Measurements from ENCODE around the gene ADGRA1.
"Not testable (repeated sequence)": the region's sequence is repeated elsewhere in the genome, so short reads cannot be mapped to it uniquely, and the experiment has no call there.

The ADGRA1 gene

DNA sequence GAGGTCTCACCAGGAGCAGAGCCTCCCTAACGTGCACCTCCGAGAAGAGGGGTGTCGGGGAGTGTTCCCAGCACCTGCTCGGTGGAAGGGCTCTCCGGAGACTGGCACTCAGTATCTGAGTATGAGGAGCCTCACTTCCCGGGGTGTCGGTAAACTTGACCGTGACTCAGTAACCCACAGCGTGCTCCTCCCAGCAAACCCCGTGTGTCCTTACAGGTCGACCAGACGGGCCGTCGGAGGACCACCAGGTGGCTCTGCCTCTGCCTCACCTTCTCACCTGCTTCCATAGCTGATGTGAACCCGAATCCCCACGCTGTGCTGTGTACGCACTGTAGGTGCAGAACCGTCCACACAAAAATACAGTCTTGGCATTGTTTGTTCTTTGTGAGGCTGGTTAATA is 43.3 kb downstream of the ADGRA1 start:
- no peak for DNase-seq

DNA sequence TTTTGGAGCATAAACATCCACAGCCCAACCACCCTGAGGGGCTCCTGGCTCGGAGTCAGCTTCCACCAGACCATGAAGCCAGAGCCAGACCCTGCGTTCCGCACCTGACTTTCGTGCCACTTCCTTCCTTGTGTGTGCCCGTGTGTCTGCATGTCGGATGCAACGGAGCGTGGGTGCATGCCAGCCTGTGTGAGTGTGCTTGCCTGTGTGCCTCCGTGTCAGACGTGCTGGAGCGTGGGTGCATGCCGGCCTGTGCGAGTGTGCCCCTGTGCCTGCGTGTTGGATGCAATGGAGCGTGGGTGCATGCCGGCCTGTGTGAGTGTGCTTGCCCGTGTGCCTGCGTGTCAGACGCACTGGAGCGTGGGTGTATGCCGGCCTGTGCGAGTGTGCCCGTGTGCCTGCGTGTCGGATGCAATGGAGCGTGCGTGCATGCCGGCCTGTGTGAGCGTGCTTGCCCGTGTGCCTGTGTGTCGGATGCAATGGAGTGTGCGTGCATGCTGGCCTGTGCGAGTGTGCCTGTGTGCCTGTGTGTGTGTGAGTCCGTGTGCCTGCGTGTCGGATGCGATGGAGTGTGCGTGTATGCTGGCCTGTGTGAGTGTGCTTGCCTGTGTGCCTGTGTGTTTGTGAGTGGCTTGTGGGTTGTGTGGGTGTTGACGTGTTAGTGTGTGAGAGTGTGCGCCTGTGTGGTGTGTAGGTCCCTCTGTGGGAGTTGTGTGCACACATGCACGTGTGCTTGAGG is 44.2 kb downstream of the ADGRA1 start:
- DNase-seq, result no peak

DNA sequence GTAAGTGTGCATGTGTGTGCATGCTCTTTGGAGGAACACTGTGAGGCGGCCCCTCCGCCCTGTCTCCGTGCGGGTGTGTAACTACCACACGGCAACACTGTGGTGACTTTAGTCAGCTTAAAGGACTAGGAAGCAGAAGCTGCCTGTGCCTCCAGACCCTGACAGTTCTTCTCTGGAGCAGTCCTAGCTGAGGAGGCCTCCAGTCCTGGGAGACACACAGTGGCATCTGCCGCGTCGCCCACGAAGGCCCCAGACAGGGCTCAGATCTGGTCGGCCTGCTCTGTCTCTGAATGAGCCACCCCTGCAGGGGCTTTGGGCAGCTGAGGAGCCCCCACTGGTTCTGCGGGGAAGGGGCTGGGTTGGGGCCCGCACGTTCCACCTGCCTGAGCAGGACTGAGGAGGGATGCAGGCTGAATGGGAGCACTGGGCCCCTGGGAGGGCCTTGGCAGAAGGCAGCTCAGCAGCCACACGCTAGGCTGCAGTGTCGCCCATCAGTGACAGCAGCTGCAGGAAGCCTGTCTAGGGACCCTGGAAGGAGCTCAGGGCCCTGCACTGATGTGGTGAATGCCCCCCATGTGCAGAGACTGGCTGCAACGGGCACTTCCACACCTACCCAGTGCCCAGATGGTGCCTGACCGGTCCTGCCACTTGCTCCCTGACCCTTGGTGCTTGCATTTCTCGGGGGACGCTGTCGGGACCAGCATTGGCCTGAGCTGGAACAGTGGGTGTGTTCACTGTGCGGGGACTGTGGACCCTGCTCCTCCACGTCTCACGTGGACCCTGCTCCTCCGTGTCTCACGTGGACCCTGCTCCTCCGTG is 45.0 kb downstream of the ADGRA1 start:
- DNase-seq, result no peak

DNA sequence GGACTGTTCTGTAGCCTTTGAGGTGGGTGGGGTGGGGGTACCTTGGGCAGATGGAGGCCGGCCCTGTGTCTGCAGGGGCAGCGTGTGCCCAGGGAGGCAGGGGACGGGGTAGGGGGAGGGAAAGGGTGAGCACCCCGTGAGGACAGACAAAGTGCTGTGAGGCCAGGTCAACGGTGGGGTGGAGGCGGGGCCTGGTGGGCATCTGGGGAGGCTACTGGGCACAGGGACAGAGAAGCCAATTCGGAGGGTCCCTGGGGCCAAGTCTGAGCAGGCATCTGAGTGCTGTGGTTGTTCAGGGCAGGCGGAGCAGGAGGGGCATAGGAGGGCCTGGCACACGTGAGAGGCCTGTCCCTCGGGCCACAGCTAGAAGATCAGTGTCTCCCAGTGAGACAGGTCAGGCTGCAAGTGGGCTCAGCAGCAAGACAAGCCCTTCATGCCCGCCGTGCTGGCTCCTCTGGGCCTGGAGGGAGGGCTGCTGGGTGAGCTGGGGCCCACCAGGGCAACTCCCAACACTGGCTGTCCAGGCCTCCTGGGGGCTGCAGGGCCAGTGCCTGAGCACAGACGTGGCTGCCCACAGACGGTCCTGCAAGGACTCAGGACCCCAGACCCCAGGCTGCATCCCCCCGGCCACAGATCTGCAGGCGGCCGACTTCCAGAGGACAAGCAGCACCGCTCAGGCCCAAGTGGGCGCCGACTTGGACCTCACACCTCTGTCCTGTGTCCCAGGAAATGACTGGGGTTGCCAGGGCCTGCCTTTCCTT is 45.9 kb downstream of the ADGRA1 start:
- DNase-seq, result no peak

DNA sequence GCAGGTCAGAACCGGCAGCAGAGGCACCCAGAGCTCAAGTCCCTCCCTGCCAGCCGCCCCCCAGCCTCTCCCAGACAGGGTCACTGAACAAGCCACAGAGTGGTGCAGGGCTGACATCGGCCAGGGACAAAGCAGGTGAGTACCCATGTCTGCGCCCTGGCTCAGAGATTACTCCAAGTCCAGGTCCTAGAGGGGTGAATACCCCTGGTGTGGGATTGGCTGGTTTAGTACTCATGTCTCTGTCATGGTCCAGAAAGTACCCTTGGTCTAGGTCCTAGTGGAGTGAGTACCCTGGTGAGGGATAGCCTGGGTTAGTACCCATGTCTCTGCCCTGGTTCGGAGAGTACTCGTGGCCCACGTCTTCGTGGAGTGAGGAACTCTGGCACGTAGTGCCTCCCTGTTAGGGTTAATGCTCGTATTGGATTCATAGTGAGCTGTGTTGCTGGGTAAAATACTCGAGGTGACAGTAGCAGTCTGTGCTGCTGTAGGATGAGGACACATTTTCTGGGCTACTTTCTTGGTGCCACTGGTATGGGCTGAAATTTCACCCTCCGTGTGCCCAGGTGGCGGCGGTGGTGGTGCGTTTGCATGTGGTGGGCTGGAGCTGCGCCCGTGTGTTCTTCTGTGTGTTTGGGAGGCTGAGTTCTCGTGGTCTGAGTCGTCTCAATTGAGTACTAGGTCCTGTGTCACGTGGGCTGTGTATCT is 46.8 kb downstream of the ADGRA1 start:
- no peak for DNase-seq

DNA sequence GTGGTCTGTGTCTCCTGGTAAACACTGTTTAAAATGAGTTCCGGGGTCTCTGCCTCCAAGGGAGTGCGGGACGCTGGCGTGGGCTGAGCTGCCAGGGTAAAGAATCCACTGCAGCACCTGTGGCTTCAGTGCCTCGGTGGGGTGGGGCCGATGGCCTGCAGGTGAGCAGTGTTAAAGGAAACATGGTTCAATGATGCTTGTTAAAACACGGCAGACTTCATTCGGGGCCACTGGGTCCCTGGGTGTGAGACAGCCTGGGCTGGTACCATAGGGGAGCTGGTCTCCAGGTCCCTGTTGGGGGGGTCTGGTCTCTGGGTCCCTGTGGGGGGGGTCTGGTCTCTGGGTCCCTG is 47.4 kb downstream of the ADGRA1 start:
- DNase-seq, result no peak

DNA sequence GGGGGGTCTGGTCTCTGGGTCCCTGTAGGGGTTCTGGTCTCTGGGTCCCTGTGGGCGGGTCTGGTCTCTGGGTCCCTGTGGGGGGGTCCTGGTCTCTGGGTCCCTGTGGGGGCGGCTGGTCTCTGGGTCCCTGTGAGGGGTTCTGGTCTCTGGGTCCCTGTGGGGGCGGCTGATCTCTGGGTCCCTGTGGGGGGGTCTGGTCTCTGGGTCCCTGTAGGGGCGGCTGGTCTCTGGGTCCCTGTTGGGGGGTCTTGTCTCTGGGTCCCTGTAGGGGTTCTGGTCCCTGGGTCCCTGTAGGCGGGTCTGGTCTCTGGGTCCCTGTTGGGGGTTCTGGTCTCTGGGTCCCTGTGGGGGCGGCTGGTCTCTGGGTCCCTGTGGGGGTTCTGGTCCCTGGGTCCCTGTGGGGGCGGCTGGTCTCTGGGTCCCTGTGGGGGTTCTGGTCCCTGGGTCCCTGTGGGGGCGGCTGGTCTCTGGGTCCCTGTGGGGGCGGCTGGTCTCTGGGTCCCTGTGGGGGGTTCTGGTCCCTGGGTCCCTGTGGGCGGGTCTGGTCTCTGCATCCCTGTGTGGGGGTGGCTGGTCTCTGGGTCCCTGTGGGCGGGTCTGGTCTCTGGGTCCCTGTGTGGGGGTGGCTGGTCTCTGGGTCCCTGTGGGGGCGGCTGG is 49.9 kb downstream of the ADGRA1 start:
- DNase-seq, result not testable (repeated sequence)

DNA sequence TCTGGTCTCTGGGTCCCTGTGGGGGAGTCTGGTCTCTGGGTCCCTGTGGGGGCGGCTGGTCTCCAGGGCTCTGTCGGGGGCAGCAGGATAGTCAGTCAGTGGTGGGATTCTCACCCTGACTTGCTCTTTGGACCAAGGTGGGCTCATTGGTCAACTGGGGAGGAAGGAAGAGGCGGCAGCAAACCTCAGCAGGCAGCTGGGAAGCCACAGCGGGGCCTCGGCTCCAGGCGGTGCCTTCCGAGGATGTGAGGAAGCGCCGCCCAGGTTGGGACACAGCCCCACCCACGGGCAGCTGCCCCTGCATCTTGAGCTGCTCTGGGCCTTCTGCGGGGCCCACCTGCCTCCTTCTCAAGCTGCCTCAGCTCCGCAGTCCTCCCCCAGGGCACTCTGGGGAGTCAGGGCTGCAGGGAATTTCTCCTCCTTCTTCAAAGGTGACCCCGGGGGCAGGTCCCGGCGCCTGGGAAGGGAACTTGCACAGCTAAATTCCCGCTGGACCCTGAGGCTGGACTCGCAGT is 51.9 kb downstream of the ADGRA1 start:
- no peak for DNase-seq

DNA sequence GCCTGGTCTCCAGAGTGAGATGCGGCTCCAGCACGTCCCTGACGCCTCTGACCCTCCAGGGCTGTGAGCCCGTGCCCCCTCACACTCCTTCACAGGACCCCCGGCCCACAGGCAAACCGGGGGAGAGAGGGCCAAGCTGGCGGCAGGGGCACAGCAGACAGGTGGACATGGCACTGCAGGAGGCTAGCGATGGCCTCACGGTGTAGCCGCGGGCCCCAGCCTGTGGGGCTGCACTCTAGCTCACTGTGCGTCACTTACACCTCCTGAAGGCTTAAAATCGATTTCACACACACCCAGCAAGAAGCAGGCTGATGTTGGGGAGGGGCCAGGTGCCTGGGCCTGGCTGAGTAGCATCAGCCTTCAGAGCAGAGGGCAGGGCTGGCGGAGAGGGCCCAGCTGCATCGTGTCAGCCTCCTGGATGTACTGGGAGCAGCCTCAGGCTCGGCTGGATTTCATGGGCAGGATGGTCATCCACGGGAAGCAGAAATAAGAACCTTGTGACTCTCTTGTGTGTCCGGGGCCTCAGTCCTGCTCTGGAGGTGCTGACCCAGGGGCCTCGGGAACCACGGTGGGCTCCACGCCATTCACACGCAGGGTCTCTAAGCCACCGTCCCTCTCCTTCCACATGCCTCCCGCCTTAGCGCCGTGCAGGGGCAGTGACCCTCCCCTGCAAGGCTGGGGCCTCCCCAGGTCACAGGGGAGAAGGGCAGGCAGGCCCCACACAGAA is 52.9 kb downstream of the ADGRA1 start:
- no peak for DNase-seq

DNA sequence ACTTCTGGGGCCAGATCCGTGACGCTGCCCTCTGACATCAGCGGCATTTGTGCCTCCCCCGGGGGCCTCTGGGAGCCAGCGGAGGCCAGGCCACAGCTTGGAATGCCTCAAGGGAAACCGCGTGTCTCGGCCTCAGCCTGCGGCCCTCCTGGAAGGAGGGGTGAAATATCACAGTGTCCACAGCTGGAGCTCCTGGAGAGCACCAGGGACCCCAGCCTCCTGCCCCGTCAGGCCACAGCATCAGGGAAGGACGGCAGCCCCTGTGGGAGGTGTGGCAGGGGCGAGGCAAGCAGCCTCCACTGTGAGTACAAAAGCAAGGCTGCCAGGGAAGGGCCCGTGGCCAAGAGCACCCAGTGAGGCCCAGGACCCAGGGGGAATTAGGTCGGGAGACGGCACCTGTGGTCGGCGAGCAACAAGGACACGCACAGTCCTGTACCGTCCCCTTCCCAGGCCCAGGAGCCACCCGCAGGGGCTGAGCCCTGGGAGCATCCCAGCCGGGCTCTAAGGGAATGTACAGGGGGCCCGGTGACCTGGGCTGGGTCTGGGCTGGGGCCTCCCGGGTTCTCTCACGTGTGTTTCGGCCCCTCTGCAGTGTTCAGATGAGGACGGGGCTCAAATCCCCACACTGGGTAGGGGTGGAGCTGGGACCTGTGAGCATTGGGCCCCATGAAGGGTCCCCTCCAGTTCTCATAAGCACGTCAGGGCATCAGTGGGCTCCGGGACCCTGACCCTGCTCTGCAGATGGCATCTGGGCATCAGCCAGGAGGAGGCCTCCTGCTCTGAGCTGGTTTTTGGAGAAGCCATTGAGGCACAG is 53.6 kb downstream of the ADGRA1 start:
- no peak for DNase-seq

DNA sequence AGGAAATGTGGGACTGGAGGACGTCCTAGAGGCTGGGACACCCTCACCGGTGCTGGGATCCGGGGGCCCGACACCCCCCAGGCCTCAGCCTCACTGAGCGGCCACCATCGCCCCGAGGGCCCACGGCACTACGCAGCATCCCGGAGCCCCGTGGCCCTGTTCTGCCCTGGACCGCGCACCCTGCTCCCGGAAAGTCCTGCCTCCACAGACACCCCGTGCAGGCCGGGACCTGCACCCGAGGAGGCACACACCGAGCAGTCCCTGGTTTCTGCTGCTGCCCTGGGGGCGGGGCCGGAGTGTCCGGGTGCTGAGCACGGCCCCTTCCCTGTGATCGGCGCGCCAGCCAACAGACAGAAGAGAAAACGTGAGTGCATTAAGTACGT is 54.2 kb downstream of the ADGRA1 start:
- no peak for DNase-seq

DNA sequence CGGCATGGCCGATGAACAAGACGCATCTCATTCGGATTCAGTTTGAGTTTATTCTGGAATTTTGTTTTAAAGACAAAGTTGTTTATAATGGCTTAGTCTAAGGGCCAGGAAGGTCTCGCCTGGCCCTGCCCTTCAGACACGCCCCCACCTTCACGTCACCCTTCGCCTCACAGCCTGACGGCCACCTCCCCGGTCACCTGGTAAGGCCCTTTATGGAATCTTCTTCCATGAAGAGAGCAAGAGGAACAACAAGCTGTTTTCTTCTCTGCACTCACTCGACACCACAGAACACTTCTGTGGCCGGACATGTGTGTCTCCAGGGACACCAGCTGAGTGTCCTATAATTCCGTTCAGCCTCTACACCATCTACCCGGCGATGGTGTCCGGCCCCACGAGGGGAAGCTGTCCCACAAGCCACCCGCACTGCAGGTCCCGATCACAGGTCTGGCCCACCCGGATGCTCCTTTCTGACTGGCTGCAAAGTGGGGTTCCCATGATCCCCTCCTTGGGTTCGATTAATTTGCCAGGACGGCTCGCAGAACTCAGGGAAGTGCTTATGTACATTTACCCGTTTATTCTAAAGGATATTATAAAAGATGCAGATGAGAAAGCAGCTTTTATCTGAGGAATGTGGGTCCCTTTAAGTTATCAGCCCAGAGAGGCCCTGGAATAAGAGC is 54.9 kb downstream of the ADGRA1 start:
- no peak for DNase-seq

DNA sequence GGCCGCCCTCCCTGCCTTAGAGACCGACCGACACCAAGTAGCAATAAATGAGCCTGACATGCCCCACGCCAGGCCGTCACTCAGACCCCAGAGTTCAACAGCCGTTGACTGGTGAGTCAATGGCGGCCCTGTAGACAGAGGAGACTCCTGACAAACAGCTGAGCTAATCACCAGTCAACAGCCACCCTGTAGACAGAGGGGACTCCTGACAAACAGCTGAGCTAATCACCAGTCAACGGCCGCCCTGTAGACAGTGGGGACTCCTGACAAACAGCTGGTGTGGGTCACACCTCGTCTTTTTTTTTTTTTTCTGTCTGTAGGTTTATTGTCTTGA is 55.4 kb downstream of the ADGRA1 start:
- DNase-seq, result no peak

DNA sequence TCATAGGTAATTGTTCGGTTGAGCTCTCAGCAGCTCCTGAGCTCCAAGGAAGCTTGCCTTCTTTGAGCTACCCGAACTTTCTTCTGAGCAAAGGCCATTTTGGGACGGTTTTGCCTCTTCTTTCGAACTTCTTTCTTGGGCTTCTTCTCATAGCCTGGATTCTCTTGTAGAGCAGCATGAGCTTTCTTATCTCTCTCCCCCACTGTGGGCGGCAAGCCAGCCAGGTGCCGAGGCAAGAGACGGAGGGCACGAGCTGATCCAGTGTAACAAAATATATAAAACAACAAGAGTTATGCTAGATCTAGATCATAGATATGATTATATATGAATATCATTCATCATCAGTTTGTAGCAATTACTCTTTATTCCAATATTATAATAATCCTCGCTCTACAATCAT is 55.8 kb downstream of the ADGRA1 start:
- no peak for DNase-seq

DNA sequence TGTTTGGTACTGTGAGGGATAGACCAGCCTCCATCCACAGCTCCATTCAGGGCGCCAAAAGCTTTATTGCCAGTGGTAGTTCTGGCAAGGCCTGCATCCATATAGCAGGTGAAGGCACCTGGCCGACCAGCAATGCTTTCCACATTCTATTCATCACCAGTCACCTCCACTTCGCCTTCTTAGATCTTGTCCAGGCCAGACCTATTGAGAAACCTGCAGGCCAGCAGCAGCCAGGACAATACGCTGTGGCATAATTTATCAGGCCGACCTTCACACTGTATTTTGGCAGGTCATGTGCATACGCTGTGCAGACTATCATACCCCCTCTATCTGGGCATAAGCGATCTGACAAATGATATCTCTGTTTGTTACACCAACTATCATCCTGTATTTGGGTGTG is 57.0 kb downstream of the ADGRA1 start:
- DNase-seq, result no peak

DNA sequence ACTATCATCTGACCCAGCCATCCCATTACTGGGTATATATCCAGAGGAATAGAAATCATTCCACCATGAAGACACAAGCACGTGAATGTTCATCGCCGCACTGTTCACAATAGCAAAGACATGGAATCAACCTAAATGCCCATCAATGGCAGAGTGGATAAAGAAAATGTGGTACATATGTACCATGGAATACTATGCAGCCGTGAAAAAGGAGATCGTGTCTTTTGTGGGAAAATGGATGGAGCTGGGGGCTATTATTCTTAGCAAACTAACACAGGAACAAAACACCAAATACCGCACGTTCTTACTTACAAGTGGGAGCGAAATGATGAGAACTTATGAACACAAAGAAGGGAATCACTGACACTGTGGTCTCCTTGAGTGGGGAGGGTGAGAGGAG is 62.5 kb downstream of the ADGRA1 start:
- DNase-seq, result no peak

DNA sequence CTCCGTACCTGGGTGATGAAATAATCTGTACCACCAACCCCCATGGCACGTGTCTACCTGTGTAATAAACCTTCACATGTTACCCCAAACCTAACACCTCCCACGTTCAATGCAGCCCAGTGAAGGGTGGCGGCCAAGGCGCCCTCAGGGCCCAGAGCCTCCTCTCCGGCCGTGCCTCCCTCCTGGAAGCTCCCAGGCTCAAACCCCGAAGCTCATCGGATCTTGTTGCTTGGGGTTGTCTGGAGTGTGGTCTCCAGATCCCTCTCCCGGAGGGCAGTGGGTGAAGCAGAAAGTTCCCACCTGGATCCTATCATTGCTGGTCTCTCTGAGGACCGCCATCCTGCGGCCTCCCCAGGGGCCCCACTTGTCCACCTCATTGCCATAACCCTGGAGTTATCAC is 62.9 kb downstream of the ADGRA1 start:
- DNase-seq, result no peak

DNA sequence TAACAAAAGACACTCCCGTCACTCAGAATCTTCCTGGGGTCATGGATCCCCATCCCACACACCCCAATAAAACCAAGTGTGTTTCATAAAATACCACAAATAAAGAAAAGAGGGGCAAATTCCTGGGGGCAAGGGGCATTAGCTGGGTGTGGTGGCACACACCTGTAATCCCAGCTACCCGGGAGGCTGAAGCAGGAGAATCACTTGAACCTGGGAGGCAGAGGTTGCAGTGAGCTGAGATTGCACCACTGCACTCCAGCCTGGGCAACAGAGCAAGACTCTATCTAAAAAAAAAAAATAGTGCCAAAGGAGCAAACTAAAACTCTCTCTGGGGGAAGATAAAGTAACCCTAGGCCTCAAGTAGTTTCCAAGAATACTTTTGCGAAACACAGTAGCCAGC is 63.3 kb downstream of the ADGRA1 start:
- DNase-seq, result not testable (repeated sequence)

DNA sequence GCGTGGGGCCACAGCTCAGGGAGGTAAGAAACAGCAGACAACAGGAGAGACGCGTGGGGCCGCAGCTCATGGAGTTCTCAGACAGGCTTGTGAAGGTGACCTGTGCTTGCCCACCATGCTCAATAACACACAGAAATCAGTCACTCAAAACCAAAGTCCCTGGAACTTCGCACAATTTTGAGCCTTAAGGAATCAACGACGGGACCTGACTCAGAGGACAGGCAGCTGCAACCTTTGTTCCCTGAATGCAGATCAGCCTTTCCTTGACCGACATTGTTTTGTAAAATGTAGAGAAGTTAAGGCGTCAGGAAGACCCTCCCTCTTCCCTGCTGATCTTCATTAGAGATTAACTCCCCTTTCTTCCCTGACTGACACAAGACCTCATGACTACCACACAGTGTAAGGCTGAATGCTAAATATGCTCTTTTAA is 63.8 kb downstream of the ADGRA1 start:
- no peak for DNase-seq

DNA sequence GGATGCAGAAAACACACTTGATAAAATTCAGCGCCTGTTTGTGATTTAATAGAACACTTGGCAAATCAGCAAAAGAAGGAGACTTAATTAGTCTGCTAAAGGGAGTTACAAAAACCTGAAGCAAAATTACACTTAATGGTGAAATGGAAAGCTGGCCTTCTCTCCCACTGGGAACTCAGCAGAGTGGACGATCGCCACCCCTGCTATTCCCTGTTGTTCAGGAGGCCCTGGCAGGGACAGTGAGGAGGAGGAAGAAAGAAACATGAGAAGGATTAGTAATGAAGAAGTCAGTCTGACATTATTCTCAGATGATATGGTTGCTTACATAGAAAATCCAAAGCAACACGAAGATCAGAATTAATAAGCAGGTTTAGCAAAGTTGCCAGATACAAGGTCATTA is 66.7 kb downstream of the ADGRA1 start:
- DNase-seq, result no peak

Measured in NCI-H146 (cell line).